ENCODE data around the gene KCNJ16.

The KCNJ16 gene

DNA sequence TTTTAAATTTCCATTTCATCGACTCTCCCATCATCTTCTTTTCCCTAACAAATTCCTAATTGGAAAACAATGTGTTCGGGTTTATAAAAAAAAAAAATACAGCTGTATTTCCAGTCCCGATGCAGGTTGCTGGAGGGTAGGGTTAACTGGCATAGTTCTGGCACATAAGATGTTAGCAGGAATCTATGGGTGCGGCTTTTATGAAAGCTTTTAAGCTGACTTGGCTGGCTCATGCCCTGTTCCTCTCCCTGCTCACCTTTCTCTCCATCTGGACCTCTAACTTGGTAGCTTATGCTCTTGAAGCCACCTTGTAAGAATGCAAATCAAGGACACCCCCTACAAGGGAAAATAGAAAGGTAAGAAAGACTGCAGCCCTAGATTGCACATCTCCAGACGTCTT lies 61.1 kb downstream of the KCNJ16 start:
- TF ChIP-seq, protein P1, sequence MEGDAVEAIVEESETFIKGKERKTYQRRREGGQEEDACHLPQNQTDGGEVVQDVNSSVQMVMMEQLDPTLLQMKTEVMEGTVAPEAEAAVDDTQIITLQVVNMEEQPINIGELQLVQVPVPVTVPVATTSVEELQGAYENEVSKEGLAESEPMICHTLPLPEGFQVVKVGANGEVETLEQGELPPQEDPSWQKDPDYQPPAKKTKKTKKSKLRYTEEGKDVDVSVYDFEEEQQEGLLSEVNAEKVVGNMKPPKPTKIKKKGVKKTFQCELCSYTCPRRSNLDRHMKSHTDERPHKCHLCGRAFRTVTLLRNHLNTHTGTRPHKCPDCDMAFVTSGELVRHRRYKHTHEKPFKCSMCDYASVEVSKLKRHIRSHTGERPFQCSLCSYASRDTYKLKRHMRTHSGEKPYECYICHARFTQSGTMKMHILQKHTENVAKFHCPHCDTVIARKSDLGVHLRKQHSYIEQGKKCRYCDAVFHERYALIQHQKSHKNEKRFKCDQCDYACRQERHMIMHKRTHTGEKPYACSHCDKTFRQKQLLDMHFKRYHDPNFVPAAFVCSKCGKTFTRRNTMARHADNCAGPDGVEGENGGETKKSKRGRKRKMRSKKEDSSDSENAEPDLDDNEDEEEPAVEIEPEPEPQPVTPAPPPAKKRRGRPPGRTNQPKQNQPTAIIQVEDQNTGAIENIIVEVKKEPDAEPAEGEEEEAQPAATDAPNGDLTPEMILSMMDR (IDR thresholded peaks at IDR 0.05; ENCODE audit: extremely low read depth, missing control alignments) = no peak
- DNase-seq (ENCODE audit: low spot score) = no peak

DNA sequence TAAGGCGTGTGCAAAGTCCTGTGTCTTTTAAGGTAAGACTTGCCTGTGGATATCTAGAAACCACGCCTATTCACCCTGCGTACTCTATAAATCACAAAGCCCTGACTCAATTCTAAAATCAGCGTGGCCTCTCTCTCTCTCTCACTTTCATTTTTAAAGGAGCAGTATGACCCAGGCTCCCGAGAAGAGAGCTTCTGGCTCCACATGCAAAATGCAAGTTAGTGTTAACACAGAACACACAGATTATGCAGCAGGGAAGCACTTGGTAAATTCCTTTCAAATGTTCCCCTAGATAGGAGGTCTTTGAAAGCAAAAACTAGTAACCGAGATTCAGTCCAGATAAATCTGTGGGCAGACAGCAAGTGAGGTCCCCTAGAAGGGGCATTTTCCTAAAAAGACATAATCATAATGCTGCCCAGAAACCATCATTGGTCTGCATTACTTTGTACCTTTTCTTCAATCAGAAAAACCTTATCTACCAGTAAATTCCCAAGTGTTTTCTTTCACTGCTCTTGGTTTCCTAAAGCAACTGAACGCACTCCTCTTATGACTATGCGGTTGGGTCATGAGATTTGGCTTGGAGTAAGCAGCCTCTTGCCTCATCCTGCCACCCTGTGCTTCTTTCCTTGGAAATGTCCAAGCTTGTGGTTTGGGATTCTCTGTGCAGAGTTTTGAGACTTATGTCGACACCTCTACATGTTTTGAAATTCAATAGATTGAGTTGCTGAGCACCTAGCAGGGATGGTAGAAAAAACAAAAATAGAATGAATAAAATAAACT lies 62.6 kb downstream of the KCNJ16 start:
- DNase-seq (ENCODE audit: low spot score) = peak; percentile 75
- TF ChIP-seq, protein P1 (IDR thresholded peaks at IDR 0.05; ENCODE audit: extremely low read depth, missing control alignments) = no peak

DNA sequence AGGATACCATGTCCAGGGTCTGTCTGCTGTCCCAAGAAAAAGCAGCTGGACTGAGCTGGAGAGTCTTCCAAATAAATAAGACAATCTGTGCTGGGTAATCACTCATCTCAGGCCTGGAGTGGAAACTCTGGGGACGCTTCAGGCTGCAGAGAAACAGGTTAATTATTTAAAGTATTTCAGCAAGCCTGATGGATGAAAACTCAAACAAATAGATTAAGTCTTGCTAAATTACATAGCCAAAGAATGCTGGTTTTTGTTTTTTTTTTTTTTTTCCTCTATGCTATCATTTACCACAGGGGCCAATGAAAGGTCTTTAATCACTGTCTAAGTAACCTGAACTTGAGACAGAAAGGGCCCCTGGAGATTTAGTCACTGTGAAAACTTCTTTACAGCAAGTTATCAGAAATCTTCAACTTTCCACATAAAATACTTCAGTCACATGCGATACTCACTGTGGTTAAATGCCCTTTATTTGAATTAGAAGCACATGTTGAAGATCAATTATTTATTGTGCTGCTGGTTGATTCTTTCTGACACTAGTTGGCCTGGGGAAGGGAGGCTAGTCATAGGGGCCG lies 63.4 kb downstream of the KCNJ16 start:
- DNase-seq (ENCODE audit: low spot score) = no peak
- TF ChIP-seq, protein P1 (IDR thresholded peaks at IDR 0.05; ENCODE audit: extremely low read depth, missing control alignments) = no peak

DNA sequence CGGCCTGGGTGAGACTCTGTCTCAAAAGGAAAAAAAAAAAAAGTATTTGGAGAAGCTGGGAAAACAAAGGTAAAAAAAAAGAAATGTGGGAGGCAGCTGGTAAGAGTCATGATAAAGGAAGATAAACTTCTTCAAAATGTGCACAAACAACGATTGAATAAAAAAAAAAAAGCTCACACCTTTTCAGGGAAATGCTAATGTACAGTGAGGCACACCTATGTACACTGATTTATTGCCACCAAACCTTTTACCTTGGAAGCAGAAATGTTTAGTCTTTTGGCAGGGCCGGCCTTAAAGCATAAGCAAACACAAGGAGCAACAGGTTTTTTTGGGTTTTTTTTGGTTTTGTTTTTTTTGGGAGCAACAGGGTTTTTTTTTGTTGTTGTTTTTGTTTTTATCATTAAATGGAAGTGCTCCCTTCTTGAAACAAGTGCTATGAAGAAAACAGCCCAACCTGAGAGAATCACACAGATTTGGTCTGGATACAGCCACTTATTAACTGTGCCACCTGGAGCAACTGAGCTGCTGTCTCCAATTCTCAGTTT lies 64.5 kb downstream of the KCNJ16 start:
- TF ChIP-seq, protein P1 (IDR thresholded peaks at IDR 0.05; ENCODE audit: extremely low read depth, missing control alignments) = no peak

DNA sequence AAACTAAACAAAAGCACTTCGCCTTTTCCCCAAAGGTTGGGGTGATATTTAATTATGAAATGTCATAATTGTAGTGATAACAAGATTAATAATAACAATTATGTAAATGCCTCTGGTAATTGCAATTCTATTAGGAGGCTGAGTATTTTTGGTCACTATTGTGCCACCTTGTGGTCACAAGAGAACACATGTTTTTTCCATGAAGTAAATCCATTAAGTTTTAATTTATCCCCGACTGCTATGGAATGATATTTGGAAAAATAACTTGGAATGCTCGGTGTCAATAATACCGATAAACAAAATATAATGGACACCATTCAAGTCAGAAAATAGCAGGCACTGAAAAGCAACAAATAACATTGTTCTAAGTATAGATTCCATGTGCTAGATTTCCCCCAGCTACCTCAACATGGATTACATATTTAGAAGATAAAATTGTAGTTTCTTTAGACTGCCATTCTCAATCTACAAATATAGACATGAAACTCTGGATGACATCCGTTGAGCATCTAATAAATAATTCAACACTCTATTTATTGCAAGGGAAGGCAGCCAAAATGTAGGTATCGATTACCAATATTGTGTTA lies 69.3 kb downstream of the KCNJ16 start:
- TF ChIP-seq, protein P1 (IDR thresholded peaks at IDR 0.05; ENCODE audit: extremely low read depth, missing control alignments) = peak; percentile 14
- no peak for DNase-seq (ENCODE audit: low spot score)

More for the DNA sequence above, 64.5 kb downstream of the KCNJ16 start:
- no peak for DNase-seq (ENCODE audit: low spot score)

DNA sequence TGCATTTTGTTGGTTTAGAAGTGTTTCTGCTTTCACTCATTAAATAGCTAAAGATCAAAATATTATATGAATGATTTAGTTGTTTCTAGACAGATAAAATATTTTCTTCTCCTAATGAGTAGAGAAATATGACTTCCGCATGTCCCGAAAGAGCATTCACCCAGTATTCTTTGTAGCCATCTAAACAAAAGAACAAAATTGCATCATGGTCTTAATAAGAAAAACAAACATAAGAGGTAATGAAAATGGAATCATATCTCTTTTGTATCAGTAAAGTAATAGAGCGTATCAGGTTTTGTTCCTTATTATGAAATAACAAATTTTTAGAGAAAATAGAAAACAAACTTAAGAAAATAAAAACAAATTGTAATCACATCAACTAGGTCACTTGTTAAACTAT lies 78.2 kb downstream of the KCNJ16 start:
- no peak for DNase-seq (ENCODE audit: low spot score)
- TF ChIP-seq, protein P1 (IDR thresholded peaks at IDR 0.05; ENCODE audit: extremely low read depth, missing control alignments) = no peak

DNA sequence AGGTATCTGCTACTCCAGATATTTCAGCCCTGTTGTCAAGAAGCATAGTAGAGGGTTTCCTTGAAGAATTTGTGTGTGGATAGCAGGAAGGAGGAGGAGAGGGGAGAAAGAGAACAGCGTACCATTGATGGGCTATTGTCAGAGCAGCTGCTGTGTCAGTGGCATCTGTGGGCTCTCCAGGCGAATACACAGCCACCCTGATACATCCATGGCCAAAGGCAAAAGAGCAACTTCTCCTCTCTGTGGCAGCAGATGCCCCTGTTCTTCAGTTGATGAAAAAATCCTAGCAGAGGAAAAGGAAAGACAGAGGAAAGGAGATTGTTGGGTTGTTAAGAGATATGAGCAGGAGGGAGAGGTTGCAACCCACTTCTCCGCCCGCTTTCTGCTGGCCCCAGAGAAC lies 82.1 kb downstream of the KCNJ16 start:
- TF ChIP-seq, protein P1 (IDR thresholded peaks at IDR 0.05; ENCODE audit: extremely low read depth, missing control alignments) = no peak
- DNase-seq (ENCODE audit: low spot score) = no peak
